ENCODE data around the gene EFCAB6. TPM values are rescaled to one million over a fixed set of nuclear protein-coding genes. Genes with fewer than 3 reads are reported as not detected.

EFCAB6 gene
- total and polyA plus RNA-seq, 8 donors: 2.0 to 5.5 (median 3.5) TPM

DNA sequence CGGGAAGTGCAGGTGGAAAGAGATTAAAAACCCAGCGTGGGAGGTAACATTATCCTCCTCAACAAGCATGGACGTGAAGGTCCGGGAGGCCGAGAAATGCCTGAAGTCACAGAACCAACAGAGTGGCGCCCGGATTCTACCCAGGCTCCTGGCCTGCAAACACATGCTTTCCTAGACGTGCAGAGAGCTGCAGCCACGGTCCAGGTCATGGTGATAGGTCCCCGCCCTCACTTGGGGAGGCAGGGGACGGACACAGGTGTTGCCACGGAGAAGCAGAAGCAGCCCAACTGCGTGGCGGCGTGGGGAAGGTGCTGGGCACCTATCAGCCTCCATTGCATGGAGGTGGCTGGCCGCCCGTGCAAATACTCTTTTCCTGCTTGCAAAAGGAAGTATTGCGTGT, 251.5 kb downstream of the EFCAB6 start:
- intact Hi-C loops (cut with DNase I): no loop called here
- peaks cover 0 to 10% of the 10 kb centered on the region in 2 donors for H3K9me3 ChIP-seq
- ATAC-seq (no peak), DNase-seq (peak in 1 of 4 donors; percentile 63)
- TF ChIP-seq CTCF (IDR thresholded peaks at IDR 0.05): no peak
- no peaks in the 10 kb centered on the region for H3K36me3 ChIP-seq
- H3K4me3 ChIP-seq: no peak overlapping the region
- no peak overlapping the region for H3K27ac ChIP-seq
- H3K27me3 ChIP-seq: peaks cover 0 to 19% of the 10 kb centered on the region in 2 donors
- H3K4me1 ChIP-seq: no peaks in the 10 kb centered on the region

- no peaks in the 10 kb centered on the region for H3K36me3 ChIP-seq
- DNase-seq (no peak), ATAC-seq (no peak)
- no peak overlapping the region for H3K4me3 ChIP-seq
- no peak overlapping the region for H3K27ac ChIP-seq
- no peak for TF ChIP-seq CTCF (IDR thresholded peaks at IDR 0.05)
- H3K4me1 ChIP-seq: no peaks in the 10 kb centered on the region
- peaks cover 0 to 4% of the 10 kb centered on the region in 2 donors for H3K27me3 ChIP-seq
- intact Hi-C loops (cut with DNase I): no loop called here
- H3K9me3 ChIP-seq: peaks cover 0 to 10% of the 10 kb centered on the region in 2 donors
These were observed 256.3 kb downstream of the EFCAB6 start for GRCh38 chr22:43555561-43556515.

GRCh38 chr22:43554694-43555365, 257.3 kb downstream of the EFCAB6 start:
- DNase-seq (no peak), ATAC-seq (no peak)
- Histone ChIP-seq H3K4me1 (no peaks in the 10 kb centered on the region), H3K9me3 (peaks cover 0 to 10% of the 10 kb centered on the region in 2 donors), H3K27me3 (no peaks in the 10 kb centered on the region), H3K27ac (no peak overlapping the region), H3K4me3 (no peak overlapping the region), H3K36me3 (no peaks in the 10 kb centered on the region)
- no peak for TF ChIP-seq CTCF (IDR thresholded peaks at IDR 0.05)
- intact Hi-C loops (cut with DNase I): no loop called here

- H3K4me1 ChIP-seq: no peaks in the 10 kb centered on the region
- ATAC-seq: no peak
- no peak for DNase-seq
- no peak for TF ChIP-seq CTCF (IDR thresholded peaks at IDR 0.05)
- H3K9me3 ChIP-seq: peaks cover 0 to 10% of the 10 kb centered on the region in 2 donors
- H3K27ac ChIP-seq: no peak overlapping the region
- H3K36me3 ChIP-seq: no peaks in the 10 kb centered on the region
- no peak overlapping the region for H3K4me3 ChIP-seq
- H3K27me3 ChIP-seq: no peaks in the 10 kb centered on the region
- intact Hi-C loops (cut with DNase I): no loop called here
These were observed 257.9 kb downstream of the EFCAB6 start for GRCh38 chr22:43554259-43554636.

Data from left lung (tissue), 10 donors.